GM04504 (cell line): ENCODE data around the gene SAMHD1.

ENCODE experiments used
- DNase-seq: peaks from one replicate; pipeline ENCODE4 v3.0.0-alpha.2; 2012; ENCODE audit warnings: low read depth

SAMHD1 gene

GRCh38 chr20:36872852-36873251 is 78.7 kb downstream of the SAMHD1 start:
- no peak for DNase-seq

- DNase-seq: no peak
Observed at GRCh38 chr20:36871640-36872570, 79.6 kb downstream of the SAMHD1 start.

GRCh38 chr20:36866681-36867495 is 84.6 kb downstream of the SAMHD1 start:
- DNase-seq: no peak

DNA sequence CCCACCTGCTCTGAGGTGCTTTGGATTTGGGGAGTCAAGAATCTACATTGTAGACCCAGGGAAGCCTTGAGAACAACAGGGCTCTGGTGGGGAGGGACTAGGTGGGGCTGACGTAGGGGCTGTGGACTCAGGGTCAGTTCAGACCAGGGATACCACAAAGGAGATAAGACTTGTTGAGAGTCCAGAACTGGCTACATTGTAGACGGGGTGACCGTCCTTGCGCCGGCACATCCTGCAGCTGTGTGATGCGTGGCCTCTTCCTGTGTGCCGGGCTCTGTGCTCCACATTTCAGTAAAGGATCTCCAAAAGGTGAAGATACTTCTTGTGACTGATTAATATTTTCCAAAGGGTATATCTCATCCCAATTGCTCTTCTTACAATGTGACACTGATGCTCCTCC is 85.3 kb downstream of the SAMHD1 start:
- DNase-seq: no peak

- no peak for DNase-seq
Observed at GRCh38 chr20:36865861-36866149, 85.7 kb downstream of the SAMHD1 start.

DNA sequence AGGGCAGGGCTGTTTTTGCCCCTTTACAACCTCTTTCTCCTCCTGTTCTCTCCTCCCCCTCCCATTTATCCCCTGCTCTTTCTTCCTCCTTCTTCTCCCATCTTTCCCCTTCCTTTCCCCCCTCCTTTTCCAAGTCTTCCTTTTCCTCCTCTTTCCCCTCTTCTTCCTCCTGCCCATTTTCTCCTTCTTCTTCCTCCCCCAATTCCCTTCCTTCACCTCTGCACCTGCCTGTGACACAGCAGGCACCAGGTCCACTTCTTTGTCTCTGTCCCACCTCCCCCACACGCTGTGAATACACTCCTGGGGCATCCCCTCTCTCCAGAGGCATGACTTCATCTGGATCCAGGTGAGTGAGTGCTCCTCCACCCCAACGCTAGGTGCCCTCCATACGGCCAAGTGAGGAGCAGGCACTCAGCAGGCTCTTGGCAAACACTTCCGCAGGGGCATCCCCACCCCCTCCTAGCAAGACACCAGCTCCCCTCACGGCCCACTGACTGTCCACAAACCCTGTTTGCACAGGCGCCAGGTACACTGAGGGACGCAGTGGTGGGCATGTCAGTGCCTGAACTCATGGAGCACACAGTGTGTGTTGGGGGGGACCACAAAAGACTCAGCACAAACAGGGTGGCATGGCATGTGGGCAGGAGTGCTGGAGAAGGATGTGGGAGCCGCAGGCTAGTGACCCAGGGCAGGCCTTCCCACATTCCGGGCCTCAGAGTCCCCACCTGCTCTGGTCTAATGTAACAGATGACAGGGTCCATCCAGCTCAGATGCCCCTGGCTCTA is 86.2 kb downstream of the SAMHD1 start:
- no peak for DNase-seq

DNA sequence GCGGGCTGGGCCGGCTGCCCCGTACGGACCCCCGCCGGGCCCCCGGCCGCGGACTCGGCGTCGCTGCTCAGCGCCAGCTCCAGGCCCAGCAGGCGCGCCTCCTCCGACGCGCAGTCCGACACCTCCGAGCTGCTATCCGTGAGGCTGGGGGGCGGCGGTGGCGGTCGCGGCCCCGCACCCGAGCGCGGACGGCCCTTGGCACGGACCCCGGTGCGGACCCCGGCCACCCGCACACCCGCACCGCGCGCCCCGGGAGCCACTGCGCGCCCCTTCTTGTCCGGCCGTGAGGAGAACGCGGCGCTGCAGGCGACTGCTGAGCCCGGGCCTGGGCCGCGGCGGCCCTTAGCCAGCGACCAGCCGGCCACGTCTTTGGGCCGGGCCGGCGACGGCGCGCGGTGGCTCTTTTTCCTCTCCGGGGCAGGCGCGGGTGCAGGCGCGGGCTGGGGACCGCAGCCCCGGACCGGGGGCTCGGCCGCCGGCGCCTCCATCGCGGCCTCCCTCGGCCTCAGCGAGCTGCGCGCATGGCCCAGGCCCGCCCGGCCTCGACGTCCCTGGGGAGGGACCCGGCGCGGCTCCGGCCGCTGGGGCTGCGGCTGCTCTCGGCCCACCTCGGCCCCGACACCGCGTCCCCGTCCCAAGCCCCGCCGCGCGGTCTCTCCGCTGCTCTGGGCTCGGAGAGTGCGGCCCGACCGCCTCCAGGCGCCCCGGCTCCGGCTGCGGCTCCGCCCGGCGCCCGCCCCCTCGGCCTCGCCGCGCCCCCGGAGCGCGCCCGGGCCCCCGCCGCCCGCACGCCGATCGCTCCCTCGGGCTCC is 88.4 kb downstream of the SAMHD1 start:
- no peak for DNase-seq

GRCh38 chr20:36861875-36862801 is 89.4 kb downstream of the SAMHD1 start:
- peak; percentile 83 for DNase-seq

DNA sequence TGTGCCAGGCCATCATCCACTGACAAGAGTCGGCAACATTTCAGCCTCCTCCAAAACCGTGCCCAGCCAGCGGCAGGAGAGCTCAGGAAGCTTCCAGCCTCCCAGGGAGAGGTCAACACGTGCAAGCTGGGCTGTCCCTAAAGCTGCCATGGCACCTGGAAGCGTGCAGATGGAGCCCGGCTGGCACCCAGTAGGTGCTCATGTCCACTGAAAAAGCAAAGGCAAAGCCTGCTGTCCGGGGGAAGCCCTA is 90.0 kb downstream of the SAMHD1 start:
- DNase-seq: no peak

DNA sequence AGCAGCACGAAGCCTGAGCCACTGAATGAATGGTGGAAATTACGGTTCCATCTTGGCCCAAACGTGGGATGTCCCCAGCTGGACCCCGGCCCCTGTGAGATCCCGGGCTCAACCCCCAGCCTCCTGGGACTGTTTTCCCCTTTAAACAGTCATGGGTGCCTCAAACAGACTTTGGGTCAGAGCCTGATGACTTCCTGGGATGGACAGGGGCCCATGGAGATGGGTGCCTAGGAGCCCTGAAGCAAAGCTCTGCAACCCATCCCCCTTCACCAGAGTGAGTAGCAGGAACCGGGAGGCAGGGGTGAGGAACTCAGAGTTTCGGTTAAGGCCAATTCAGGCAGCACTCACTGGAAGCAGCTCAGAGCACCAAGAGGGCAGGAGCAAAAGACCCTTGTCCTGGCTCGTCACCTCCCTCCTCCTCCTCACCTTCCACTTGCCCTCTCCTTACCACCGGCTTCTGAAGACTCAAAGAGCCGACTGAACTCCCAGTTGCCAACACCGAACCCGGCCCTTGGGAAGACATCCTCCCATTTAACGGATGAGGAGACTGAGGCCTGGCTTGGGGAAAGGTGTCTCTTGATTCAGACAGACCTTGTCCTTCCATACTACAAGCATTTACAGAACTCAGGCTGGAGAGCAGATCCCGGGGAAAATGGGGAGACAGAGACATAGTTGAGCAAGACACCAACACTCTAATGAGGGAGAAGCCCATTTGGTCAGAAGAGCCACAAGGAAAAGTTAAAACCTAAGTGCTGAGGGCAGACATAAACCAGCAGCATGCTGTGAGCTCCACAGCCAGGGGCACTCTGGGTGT is 90.5 kb downstream of the SAMHD1 start:
- DNase-seq: no peak

- no peak for DNase-seq
Observed at GRCh38 chr20:36860339-36860738, 91.2 kb downstream of the SAMHD1 start.

GRCh38 chr20:36859700-36860330 is 91.7 kb downstream of the SAMHD1 start:
- DNase-seq: no peak

GRCh38 chr20:36859282-36859555 is 92.3 kb downstream of the SAMHD1 start:
- DNase-seq: no peak

- DNase-seq: no peak
Observed at GRCh38 chr20:36856691-36857635, 94.5 kb downstream of the SAMHD1 start.

DNA sequence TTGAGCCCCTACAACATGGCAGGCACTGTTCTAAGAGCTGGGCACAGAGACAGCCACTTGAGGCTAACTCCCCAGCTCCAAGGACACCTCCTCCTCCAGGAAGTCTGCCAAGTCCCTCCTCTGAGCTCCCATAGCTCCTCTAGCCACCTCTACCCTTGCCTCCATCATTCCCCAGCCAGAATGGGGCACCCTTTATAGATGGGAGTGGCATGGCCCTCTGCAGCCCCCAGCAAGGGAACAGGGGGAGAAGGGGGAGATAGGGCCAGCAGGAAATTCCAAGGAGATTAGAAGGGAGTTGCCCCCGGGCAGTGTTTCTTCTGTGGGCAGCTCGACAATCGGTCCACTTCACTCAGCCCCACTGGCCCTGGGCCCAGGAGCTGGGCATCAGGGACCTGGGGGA is 95.3 kb downstream of the SAMHD1 start:
- DNase-seq: no peak

- DNase-seq: no peak
Observed at GRCh38 chr20:36855241-36855657, 96.3 kb downstream of the SAMHD1 start.

DNA sequence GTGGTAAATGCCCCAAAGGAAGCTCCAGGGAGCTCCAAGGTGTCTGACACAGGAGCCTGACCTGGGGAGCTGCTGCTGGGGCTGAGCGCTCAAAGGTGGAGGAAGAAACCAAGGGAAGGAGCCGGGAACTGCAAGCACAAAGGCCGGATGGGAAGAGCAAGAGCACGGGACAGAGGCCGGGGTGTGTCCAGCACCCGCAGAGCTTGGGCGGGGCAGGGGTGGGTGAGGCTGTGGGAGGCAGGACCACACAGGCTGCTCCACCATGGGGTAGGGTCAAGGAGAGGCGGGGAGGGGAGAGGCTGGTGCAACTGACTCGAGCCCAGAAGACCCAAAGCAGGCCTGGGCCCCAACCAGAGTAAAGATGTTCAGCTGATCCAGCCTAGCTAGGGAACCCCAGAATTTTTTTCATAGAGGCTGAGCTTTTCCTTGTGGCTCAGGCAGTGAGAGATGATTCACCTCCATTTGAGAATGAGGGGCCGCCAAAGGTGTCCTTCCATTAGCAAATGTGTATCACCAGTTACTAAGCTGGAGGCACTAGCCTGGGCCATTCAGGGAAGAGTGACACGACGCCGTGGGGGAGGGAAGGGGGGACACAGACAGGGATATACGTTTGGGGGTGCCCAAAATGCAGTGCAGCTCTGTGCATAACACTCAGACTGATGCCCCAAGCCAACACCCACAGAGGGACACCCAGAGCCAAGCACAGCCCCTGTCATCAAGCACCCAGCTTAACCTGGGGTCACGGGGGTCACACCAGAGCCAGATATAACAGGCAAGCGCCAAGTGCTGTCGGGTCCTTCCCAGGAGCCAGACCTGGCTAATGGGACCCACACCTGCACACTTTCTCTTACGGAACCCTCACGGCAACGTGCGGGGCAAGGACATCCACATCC is 96.9 kb downstream of the SAMHD1 start:
- no peak for DNase-seq

GRCh38 chr20:36852187-36852586 is 99.3 kb downstream of the SAMHD1 start:
- no peak for DNase-seq
